Ovary (tissue), 3 donors: Measurements from ENCODE around the gene FOXL3.

Experiments
- EP300 ChIP-seq: sonication (generic); formaldehyde crosslinking; IDR thresholded peaks from one replicate; pipeline ENCODE4 v1.6.1; 2017; ENCODE audit warnings: antibody characterized with exemption
- POLR2A ChIP-seq: fragments of 450-650 bp; IDR thresholded peaks from one replicate; pipeline ENCODE4 v1.6.1; 2017; ENCODE audit warnings: antibody characterized with exemption, mild to moderate bottlenecking, moderate library complexity
- TF ChIP-seq, protein P1 (sequence below), 3 donors: fragments of 450-650 bp in 2 of 3; fragments of 200-600 bp in 1 of 3; IDR thresholded peaks; one replicate each; pipeline versions ENCODE4 v1.5.1 to v1.8.0; 2016 to 2022; ENCODE audit warnings: antibody characterized with exemption in 3 of 3, mild to moderate bottlenecking in 1 of 3
- donor health status: DM: no; HTN: no; CAD: no.

DNA sequence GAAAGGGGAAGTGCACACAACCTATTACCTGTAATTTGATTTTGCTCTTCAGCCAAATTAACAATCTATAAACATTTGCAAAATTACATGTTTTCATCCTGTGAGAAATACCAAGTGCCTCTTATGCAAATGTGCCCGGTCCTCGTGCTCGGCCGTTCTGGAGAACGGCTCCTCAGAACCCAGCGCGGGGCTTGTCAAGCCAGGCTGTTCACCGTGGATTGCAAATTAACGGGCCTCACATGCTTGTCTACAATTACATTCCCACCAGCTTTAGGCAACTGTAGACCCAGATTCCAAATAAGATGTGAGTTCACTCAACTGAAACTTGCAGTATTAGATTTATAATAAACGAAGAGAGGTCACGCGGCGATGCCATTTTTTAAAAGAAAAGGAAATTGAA lies 8.8 kb downstream of the FOXL3 start:
- TF ChIP-seq, protein P1, sequence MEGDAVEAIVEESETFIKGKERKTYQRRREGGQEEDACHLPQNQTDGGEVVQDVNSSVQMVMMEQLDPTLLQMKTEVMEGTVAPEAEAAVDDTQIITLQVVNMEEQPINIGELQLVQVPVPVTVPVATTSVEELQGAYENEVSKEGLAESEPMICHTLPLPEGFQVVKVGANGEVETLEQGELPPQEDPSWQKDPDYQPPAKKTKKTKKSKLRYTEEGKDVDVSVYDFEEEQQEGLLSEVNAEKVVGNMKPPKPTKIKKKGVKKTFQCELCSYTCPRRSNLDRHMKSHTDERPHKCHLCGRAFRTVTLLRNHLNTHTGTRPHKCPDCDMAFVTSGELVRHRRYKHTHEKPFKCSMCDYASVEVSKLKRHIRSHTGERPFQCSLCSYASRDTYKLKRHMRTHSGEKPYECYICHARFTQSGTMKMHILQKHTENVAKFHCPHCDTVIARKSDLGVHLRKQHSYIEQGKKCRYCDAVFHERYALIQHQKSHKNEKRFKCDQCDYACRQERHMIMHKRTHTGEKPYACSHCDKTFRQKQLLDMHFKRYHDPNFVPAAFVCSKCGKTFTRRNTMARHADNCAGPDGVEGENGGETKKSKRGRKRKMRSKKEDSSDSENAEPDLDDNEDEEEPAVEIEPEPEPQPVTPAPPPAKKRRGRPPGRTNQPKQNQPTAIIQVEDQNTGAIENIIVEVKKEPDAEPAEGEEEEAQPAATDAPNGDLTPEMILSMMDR (IDR thresholded peaks at IDR 0.05): no peak
- no peak for TF ChIP-seq POLR2A
- TF ChIP-seq EP300: no peak
